Lung (tissue), 12 donors: Measurements from ENCODE around the gene PHF14. TPM values are rescaled to one million over a fixed set of nuclear protein-coding genes. Genes with fewer than 3 reads are reported as not detected.

Experiments used
- ATAC-seq: fragments of 200-7000 bp; cut with Tn5 transposase; one replicate; pipeline ENCODE4 v1.9.1; 2020; ENCODE audit warnings: moderate number of reproducible peaks; ENCODE audit not compliant: insufficient read depth, low FRiP score
- DNase-seq, 3 donors: peaks; one replicate each; pipeline ENCODE4 v3.0.0-alpha.2; 2013 to 2017
- H3K27ac ChIP-seq, 2 donors: one replicate each; pipeline ENCODE4 v1.5.1; 2013; ENCODE audit warnings: mild to moderate bottlenecking in 2 of 2, moderate library complexity in 2 of 2, control low read depth in 1 of 2, inconsistent platforms in 1 of 2, low read depth in 1 of 2, low read length in 1 of 2
- H3K27me3 ChIP-seq, 3 donors: one replicate each; pipeline ENCODE4 v1.5.1; 2013; ENCODE audit warnings: low read length in 2 of 3; ENCODE audit not compliant: control insufficient read depth in 3 of 3, insufficient read depth in 3 of 3
- H3K36me3 ChIP-seq, 4 donors: one replicate each; pipeline ENCODE4 v1.5.1; 2013; ENCODE audit warnings: low read length in 4 of 4, mild to moderate bottlenecking in 1 of 4, moderate library complexity in 1 of 4; ENCODE audit not compliant: control insufficient read depth in 4 of 4, insufficient read depth in 4 of 4
- H3K4me1 ChIP-seq, 5 donors: one replicate each; pipeline ENCODE4 v1.5.1; 2013; ENCODE audit warnings: low read length in 5 of 5, mild to moderate bottlenecking in 2 of 5, moderate library complexity in 1 of 5; ENCODE audit not compliant: control insufficient read depth in 5 of 5, insufficient read depth in 5 of 5
- H3K4me3 ChIP-seq: one replicate; pipeline ENCODE4 v1.5.1; 2013; ENCODE audit warnings: mild to moderate bottlenecking, control low read depth, moderate library complexity
- H3K9ac ChIP-seq, 2 donors: one replicate each; pipeline ENCODE4 v1.5.1; 2013; ENCODE audit warnings: low read length in 2 of 2, control low read depth in 1 of 2; ENCODE audit not compliant: insufficient read depth in 1 of 2
- H3K9me3 ChIP-seq, 4 donors: one replicate each; pipeline ENCODE4 v1.5.1; 2013; ENCODE audit warnings: low read length in 3 of 4, mild to moderate bottlenecking in 1 of 4, moderate library complexity in 1 of 4; ENCODE audit not compliant: control insufficient read depth in 4 of 4, insufficient read depth in 3 of 4
- WGBS, 2 donors: extraction: QIAGEN DNeasy Blood & Tissue Kit; methylation state at CpG; one replicate each; pipeline ENCODE4 v1.1.7; 2013; 5-methylcytosine and 5-hydroxymethylcytosine counted together
- polyA plus RNA-seq, 2 donors: library from polyadenylated mRNA; stranded (reverse); fragments of 200-250 nt; gene quantifications; one replicate each; pipeline ENCODE4 v1.2.1, GENCODE V29; 2013
- total RNA-seq, 2 donors: library from RNA; depleted of rRNA in 1 of 2; stranded (reverse); fragments of >200 nt in 1 of 2; gene quantifications; one replicate each; pipeline ENCODE4 v1.2.1, GENCODE V29; 2014 to 2021
- TF ChIP-seq, protein P1 (sequence below): IDR thresholded peaks from 2 replicates; pipeline ENCODE4 v1.5.1; 2012; ENCODE audit warnings: mild to moderate bottlenecking; ENCODE audit errors: control extremely low read depth, extremely low read depth
- donor health status: control.
- donor health status: control.
- donor health status: Bipolar disorder and iron deficiency.
- donor health status: healthy.
- donor health status: DM: yes; HTN: yes; CAD: no.

Gene PHF14
- total and polyA plus RNA-seq, 4 donors, result 12.9 to 89.5 (median 24.7) TPM

DNA sequence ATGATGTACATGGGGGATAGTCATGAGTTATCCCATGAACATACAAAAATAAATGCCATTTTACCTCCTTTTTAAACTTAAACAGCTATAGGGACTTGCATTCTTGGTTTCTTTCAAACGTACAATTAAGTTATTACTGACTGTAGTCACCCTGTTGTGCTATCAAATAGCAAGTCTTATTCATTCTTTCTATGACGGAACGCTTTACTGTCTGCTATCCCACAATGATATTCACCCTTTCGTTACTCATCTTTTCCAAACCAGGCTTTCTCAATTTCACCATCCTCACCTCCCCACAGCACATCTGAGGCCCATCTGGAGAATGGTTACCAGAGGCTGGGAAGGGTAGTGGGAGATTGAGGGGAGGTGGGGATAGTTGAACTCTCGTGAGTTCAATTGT lies 218.8 kb downstream of the PHF14 start:
- Histone ChIP-seq H3K27ac (no peak overlapping the region), H3K4me3 (no peak overlapping the region)

DNA sequence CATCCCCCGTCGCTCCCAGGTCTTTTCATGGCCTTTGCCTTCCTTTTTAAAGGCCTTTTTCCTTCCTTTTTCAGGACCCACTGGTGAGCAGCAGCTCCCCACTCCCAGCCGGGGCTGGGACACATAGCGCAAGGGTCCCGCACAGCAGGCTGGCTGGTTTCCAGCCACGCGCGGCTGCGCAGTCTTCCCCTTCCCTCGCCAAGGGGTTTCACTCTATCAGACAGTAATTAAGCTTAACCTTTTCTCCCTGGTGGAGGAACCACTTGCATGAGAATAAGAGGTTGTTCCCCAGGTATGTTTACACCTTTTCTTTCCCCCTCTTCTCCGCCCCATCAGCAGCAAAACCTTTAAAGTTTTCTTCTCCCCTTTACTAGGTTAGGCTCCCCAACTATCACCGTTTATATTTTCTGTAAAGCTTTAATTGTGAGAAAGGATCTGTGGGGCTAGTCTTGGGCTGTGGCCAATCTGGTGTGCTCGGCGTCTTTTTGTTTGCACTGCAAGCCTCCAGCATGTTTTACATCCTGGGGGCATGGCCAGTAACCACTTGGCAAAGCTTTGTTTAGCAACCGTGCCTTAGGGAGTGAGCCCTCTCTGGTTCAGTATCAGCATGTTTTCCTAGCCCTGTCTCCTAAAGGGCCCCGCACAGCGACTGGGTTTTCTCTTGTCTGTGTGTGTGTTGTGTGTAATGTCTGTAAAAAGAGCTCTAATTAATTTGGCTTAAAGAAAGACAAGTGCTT lies 219.6 kb downstream of the PHF14 start:
- H3K9ac ChIP-seq, result peak overlapping the region in 1 of 2 donors; percentile 35
- peaks cover 0 to 13% (median 5%) of the 10 kb centered on the region in 5 donors for H3K4me1 ChIP-seq
- 19 to 24% methylated on average over 17 of the region's 17 CpGs for WGBS, 2 donors
- peak; percentile 51 to 67 (median 56) for DNase-seq
- TF ChIP-seq, protein P1, sequence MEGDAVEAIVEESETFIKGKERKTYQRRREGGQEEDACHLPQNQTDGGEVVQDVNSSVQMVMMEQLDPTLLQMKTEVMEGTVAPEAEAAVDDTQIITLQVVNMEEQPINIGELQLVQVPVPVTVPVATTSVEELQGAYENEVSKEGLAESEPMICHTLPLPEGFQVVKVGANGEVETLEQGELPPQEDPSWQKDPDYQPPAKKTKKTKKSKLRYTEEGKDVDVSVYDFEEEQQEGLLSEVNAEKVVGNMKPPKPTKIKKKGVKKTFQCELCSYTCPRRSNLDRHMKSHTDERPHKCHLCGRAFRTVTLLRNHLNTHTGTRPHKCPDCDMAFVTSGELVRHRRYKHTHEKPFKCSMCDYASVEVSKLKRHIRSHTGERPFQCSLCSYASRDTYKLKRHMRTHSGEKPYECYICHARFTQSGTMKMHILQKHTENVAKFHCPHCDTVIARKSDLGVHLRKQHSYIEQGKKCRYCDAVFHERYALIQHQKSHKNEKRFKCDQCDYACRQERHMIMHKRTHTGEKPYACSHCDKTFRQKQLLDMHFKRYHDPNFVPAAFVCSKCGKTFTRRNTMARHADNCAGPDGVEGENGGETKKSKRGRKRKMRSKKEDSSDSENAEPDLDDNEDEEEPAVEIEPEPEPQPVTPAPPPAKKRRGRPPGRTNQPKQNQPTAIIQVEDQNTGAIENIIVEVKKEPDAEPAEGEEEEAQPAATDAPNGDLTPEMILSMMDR, result no peak
- H3K27me3 ChIP-seq, result no peaks in the 10 kb centered on the region
- H3K36me3 ChIP-seq, result no peaks in the 10 kb centered on the region
- H3K27ac ChIP-seq, result peak overlapping the region in 1 of 2 donors; percentile 85
- H3K4me3 ChIP-seq, result no peak overlapping the region
- no peaks in the 10 kb centered on the region for H3K9me3 ChIP-seq
- peak; percentile 83 for ATAC-seq

More for the DNA sequence above, 218.8 kb downstream of the PHF14 start:
- ATAC-seq (no peak), DNase-seq (no peak)
- TF ChIP-seq, protein P1, result no peak
- Histone ChIP-seq H3K4me1 (peaks cover 0 to 13% (median 5%) of the 10 kb centered on the region in 5 donors), H3K9ac (no peak overlapping the region), H3K27me3 (no peaks in the 10 kb centered on the region), H3K36me3 (no peaks in the 10 kb centered on the region), H3K9me3 (no peaks in the 10 kb centered on the region)
- WGBS, 2 donors, result 69 to 72% methylated on average over 5 of the region's 5 CpGs

DNA sequence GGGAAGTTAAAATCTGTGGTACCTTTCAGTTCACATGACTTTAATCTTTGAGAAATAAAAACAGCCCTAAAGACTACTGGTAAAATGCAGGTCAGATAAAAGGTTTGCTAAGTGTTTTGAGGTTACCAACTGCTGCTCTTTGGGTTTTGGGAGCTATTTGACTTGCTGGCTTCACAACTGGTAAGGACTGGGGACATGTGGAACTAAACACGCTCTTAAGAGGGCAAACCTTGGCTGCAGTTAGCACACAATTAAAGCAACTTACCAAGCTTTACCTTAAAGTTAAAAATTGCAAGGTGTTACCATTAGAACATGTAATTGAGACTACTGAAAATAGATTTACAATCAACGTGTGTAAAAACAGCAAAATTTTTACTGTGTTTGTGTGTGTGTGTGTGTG lies 220.2 kb downstream of the PHF14 start:
- no peaks in the 10 kb centered on the region for H3K9me3 ChIP-seq
- H3K4me1 ChIP-seq, result peaks cover 0 to 13% (median 5%) of the 10 kb centered on the region in 5 donors
- H3K4me3 ChIP-seq, result no peak overlapping the region
- DNase-seq, result no peak
- H3K9ac ChIP-seq, result no peak overlapping the region
- no peak for ATAC-seq
- 66 to 71% methylated on average over 2 of the region's 2 CpGs for WGBS, 2 donors
- H3K27ac ChIP-seq, result peak overlapping the region in 1 of 2 donors; percentile 76
- no peaks in the 10 kb centered on the region for H3K27me3 ChIP-seq
- TF ChIP-seq, protein P1, result no peak
- no peaks in the 10 kb centered on the region for H3K36me3 ChIP-seq
